Stromal cell of bone marrow (primary cell): Measurements from ENCODE around the gene YLPM1.
"Not testable (repeated sequence)": the region's sequence is repeated elsewhere in the genome, so short reads cannot be mapped to it uniquely, and the experiment has no call there.

ENCODE experiments used
- DNase-seq: peaks from one replicate; pipeline ENCODE4 v3.0.0-alpha.2; 2012; ENCODE audit warnings: low read depth

YLPM1 gene

GRCh38 chr14:74762917-74763802, at the start of gene YLPM1:
TSS of gene YLPM1 (plus strand) at chr14:74763316. CDS start at chr14:74763490, 174 bp downstream.
- peak; percentile 95 for DNase-seq

DNA sequence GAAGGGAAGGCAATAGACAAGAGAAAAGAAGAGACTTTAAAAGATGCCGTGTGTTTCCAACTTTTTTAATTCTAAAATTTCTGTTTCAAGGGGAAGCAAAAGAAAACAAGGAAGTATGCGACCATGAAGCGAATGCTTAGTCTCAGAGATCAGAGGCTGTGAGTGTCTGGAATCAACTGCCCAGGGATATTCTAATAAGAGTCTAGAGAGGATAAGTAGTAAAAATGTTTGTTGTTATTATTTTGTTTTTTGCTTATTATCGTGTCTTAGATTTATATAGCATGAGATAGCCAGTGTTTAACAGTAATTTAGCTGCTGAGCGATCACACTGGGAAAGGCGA, 49.8 kb upstream of the YLPM1 start:
- DNase-seq: no peak

- no peak for DNase-seq
Observed at GRCh38 chr14:74720526-74720925, 42.6 kb upstream of the YLPM1 start.

DNA sequence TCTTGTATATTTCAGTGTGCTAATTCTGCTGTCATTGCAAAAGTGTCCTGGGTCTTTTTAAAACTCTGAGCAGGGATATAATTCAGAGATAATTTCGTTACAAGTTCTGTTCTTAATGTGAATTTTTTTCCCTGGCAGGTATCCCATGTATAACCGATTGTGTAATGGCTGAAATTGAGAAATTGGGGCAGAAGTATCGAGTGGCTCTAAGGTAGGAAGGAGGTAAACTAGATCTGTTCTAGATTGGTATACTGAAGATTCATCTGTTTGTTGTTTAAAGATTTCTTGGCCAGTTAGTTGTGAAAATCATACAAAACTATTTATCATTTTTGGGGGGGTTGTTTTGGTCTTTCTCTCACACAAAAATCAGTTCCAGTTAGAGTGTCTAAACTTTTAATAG, 40.0 kb upstream of the YLPM1 start:
- no peak for DNase-seq

DNA sequence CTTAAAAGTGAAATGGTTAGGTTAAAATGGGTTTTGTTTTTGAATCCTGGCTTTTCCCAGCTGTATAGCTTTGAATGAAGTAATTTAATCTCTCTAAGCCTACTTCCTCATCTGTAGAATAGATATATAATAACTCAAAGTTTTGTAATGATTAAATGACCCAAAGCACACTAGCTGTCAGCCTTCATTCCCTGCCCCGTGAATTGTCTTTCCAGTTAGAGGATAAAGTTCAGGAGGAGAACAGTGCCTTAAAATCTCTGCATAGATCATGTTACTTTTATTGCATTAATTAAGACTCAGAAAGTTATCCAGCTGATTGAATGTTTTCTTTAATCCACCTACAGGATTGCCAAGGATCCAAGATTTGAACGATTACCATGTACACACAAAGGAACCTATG, 30.7 kb upstream of the YLPM1 start:
- no peak for DNase-seq

- no peak for DNase-seq
Observed at GRCh38 chr14:74733221-74733620, 29.9 kb upstream of the YLPM1 start.

DNA sequence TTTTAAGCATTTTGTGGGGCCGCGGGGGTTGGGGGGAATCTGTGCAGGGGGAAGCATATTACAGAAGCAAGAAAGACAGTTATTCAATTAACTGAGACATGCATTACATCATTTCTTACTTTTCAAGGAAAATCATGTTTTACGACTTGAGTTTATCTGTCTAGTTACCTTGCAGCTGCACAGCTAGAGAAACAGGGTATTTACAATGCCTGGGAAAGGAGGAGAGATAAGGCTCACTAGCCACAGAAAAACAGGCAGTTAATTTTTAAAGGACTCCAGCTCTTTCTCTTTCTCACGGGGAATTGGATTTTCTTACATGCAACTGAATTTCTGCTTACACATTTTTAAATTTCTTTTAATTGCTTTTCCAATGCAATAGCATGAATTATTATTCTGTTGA, 28.0 kb upstream of the YLPM1 start:
- no peak for DNase-seq

- peak; percentile 58 for DNase-seq
Observed at GRCh38 chr14:74737753-74738325, 25.3 kb upstream of the YLPM1 start.

DNA sequence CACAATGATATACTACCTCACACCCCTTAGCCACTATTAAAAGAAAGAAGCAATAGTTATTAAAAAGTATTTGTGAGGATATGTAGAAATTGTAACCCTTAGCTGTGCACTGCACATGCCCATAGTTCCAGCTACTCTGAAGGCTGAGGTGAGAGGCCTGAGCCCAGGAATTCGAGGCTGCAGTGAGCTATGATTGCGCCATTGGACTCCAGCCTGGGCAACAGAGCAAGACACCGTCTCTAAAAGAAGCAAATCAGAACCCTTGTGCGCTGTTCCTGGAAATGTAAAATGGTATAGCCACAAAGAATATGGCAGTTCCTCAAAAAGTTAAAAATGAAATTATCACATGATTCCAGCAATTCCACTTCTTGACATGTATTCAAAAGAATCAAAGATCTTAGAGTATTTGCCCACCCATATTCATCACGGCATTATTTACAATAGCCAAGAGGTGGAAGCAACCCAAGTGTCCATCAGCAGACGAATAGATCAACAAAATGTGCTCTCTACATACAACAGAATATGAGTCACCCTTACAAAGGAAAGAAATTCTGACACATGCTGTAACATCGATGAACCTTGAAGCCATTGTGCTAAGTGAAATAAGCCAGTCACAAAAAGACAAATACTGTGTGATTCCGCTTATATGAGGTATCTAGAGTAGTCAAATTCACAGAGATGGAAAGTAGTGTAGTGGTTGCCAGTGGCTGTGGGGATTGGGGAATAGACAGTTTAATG, 23.7 kb upstream of the YLPM1 start:
- no peak for DNase-seq

GRCh38 chr14:74747237-74747636, 15.9 kb upstream of the YLPM1 start:
- DNase-seq: no peak

DNA sequence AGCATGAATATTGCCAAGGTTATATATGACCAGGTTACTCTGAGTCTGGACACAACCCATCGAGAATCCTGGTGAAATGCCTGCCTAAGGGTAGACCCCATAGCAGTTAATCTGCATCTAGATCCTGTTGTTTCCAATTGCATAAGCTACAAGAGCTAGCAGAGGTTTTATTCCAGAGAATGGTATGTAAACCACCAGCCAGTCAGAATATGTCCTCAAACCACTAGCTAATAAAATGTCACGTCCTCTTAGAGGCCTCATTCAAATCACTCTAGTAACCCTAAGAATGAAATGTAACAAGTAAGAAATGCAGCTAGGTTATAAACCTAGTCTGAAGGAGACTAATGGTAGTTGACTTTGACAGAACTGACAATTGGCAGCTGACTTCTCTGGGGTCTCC, 9.0 kb upstream of the YLPM1 start:
- DNase-seq: no peak

DNA sequence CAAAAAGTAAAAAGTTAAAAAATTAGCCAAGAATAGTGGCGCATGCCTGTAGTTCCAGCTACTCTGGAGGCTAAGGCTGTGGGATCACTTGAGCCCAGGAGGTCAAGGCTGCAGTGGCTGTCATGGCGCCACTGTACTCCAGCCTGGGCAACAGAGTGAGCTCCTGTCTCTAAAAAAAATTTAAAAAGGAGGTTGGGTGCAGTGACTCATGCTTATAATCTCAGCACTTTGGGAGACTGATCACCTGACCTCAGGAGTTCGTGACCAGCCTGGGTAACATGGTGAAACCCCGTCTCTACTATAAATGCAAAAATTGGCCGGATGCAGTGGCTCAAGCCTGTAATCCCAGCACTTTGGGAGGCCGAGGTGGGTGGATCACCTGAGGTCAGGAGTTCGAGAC, 8.2 kb upstream of the YLPM1 start:
- no peak for DNase-seq

GRCh38 chr14:74756326-74756725, 6.8 kb upstream of the YLPM1 start:
- DNase-seq: no peak

GRCh38 chr14:74758505-74758904, 4.6 kb upstream of the YLPM1 start:
- DNase-seq: not testable (repeated sequence)

DNA sequence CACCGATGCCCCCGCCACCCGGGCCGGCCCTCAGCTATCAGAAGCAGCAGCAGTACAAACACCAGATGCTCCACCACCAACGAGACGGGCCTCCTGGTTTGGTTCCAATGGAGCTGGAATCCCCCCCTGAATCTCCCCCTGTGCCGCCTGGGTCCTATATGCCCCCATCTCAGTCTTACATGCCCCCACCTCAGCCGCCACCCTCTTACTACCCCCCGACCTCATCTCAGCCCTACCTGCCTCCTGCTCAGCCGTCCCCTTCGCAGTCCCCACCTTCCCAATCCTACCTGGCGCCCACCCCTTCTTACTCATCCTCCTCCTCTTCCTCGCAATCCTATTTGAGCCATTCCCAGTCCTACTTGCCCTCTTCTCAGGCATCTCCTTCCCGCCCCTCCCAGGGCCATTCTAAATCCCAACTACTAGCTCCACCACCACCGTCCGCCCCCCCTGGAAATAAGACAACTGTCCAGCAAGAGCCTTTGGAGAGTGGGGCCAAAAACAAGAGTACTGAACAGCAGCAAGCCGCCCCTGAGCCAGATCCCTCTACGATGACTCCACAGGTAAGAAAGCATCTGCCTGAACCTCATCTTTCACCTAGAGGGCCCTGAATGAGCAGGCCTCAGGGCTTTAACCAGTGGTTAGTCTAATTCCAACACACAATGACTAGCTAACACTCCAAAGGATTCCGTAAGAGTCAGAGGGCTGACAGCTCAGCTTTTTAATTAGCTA, 851 bp downstream of the YLPM1 start:
- DNase-seq: peak; percentile 2

GRCh38 chr14:74765721-74766120, 2.6 kb downstream of the YLPM1 start:
- no peak for DNase-seq

DNA sequence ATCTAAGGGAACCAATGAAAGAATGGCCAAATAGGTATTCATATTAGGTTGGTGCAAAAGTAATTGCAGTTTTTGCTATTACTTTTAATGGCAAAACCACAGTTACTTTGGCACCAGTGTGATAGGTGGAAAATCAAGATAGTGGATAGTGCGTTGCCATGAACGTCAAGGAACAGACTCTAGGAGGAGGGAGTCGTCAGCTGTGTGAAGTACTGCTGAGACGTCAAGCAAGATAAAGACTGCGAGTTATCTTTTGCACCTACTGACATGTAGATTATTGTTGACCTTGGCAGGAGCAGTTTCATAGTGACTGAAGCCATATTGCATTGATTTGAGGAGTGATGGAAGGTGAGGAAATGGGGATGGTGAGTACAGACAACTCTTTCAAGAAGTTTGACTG, 8.3 kb downstream of the YLPM1 start:
- DNase-seq: no peak

DNA sequence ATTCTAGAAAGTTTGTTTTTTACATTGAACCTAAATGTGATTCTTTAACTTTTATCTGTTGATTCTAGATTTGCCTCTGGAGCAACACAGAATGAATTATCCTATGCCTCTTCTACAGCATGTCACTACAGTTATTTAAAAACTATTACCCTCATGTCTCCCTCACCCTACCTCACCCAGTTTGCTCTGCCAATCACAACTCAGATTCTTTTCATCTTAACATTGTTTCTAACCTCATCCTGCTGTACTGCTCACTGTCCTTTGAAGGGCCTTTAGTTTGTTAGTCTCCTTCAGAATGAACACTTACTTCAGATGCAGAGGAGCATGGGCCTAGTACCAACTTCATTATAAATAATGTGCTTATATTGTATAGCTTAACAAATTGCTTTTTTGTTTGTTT, 21.5 kb downstream of the YLPM1 start:
- no peak for DNase-seq

- no peak for DNase-seq
Observed at GRCh38 chr14:74785056-74785613, 22.0 kb downstream of the YLPM1 start.

- DNase-seq: no peak
Observed at GRCh38 chr14:74786796-74787315, 23.7 kb downstream of the YLPM1 start.

DNA sequence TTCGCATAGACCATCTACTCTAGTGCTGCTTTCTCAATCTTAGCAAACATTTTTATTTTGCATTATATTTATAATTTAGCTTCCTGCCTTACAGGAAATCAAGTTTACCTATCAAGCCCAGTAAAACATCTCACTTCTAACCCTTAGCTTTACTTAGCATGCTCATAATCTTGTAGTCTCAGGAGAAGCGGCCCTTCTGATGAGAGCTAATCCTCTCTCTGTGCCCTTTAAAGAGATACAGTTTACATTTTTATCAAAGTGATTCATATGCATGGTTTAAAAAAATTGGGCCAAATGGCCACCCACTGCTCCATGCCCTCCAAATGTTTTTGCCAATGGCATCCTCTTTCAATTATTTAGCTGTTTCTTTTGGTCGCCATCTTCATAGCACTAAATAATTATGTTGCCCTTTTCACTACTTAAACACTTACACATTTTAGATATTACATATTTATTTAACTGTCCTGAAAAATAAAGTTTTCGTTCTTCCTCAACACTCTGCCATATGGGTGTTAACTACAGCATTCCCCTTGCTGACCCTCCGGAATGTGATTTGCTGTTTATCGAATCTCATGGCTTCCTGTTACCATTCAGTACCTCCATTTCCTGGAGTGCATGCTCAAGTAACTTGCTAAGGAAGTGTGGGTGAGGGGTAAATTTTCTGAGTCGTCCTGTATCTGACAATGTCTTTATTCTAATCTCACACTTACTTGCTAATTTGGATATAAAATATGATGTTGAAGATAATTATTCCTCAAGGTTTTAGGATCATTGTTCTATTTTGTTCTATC, 29.3 kb downstream of the YLPM1 start:
- no peak for DNase-seq
